HepG2 (cell line): ENCODE measurements around the gene AGPAT3. TPM values are rescaled to one million over a fixed set of nuclear protein-coding genes. Genes with fewer than 3 reads are reported as not detected.

Experiments used
- BORCS8-MEF2B ChIP-seq: sonication (generic); formaldehyde crosslinking; IDR thresholded peaks from 2 replicates; pipeline ENCODE4 v1.8.0; 2022; ENCODE audit warnings: mild to moderate bottlenecking, missing genetic modification reagents
- EP300 ChIP-seq, 3 experiments: sonication (generic) in 1 of 3; formaldehyde crosslinking in 1 of 3; IDR thresholded peaks; 2 replicates each; pipeline versions ENCODE4 v1.5.1 to v1.6.1; 2011 to 2020; ENCODE audit warnings: low read depth in 2 of 3, low read length in 2 of 3, borderline replicate concordance in 1 of 3, improper control_type of control experiment in 1 of 3, mild to moderate bottlenecking in 1 of 3, missing genetic modification reagents in 1 of 3, moderate library complexity in 1 of 3
- GLI4 ChIP-seq: sonication (generic); formaldehyde crosslinking; IDR thresholded peaks from 2 replicates; pipeline ENCODE4 v1.5.1; 2020; ENCODE audit warnings: missing genetic modification reagents, mild to moderate bottlenecking, moderate library complexity, borderline replicate concordance
- HOXA7 ChIP-seq: sonication (generic); formaldehyde crosslinking; IDR thresholded peaks from 2 replicates; pipeline ENCODE4 v1.8.1; 2022; ENCODE audit warnings: mild to moderate bottlenecking, missing genetic modification reagents, moderate library complexity
- KDM2A ChIP-seq: sonication (generic); formaldehyde crosslinking; IDR thresholded peaks from 2 replicates; pipeline ENCODE4 v1.4.0; 2020; ENCODE audit warnings: low read depth, missing genetic modification reagents, borderline replicate concordance
- PRDM15 ChIP-seq: sonication (generic); formaldehyde crosslinking; IDR thresholded peaks from 2 replicates; pipeline ENCODE4 v1.4.0; 2020; ENCODE audit warnings: missing genetic modification reagents
- REST ChIP-seq, 2 experiments: IDR thresholded peaks; 2 replicates each; pipeline ENCODE4 v1.6.1; 2011 to 2012; ENCODE audit warnings: low read length in 2 of 2, borderline replicate concordance in 1 of 2, low read depth in 1 of 2, mild to moderate bottlenecking in 1 of 2, moderate library complexity in 1 of 2
- SP4 ChIP-seq: sonication (generic); formaldehyde crosslinking; IDR thresholded peaks from 2 replicates; pipeline ENCODE4 v1.8.1; 2023; ENCODE audit warnings: mild to moderate bottlenecking, missing genetic modification reagents
- TEAD3 ChIP-seq: optimal IDR thresholded peaks from 2 replicates; pipeline ENCODE3; 2016; ENCODE audit warnings: borderline replicate concordance
- YEATS2 ChIP-seq: sonication (generic); formaldehyde crosslinking; IDR thresholded peaks from 2 replicates; pipeline ENCODE4 v1.4.0; 2020; ENCODE audit warnings: missing genetic modification reagents, borderline replicate concordance
- ZBTB42 ChIP-seq: sonication (generic); formaldehyde crosslinking; IDR thresholded peaks from 2 replicates; pipeline ENCODE4 v1.5.0; 2020; ENCODE audit warnings: mild to moderate bottlenecking, missing genetic modification reagents
- ZFX ChIP-seq: sonication (generic); formaldehyde crosslinking; IDR thresholded peaks from 2 replicates; pipeline ENCODE4 v1.4.0; 2020; ENCODE audit warnings: mild to moderate bottlenecking, low read depth, missing genetic modification reagents, moderate library complexity
- ZNF251 ChIP-seq: sonication (generic); formaldehyde crosslinking; IDR thresholded peaks from 2 replicates; pipeline ENCODE4 v1.9.0; 2021; ENCODE audit warnings: mild to moderate bottlenecking, missing genetic modification reagents
- ZNF883 ChIP-seq: sonication (generic); formaldehyde crosslinking; IDR thresholded peaks from 2 replicates; pipeline ENCODE4 v1.5.1; 2020; ENCODE audit warnings: mild to moderate bottlenecking, missing genetic modification reagents; ENCODE audit errors: not compliant biosample characterization
- polyA plus RNA-seq, 8 experiments: library from polyadenylated mRNA; depleted of rRNA in 3 of 8; stranded (reverse) in 7 of 8; unstranded in 1 of 8; fragments of >200 nt; fragmentation: Illumina TruSeq in 4 of 8; extraction: Trizol in 4 of 8; gene quantifications; 2 replicates each; pipeline versions ENCODE4 v1.2.1 to v1.2.3, GENCODE V29; 2011 to 2016; ENCODE audit warnings: low read depth in 4 of 8, missing spikeins in 1 of 8, mixed read lengths in 1 of 8; ENCODE audit not compliant: insufficient read depth in 1 of 8
- total RNA-seq, 5 experiments: library from RNA; depleted of rRNA; stranded (reverse); fragments of >200 nt; fragmentation: Illumina TruSeq; extraction: Trizol; gene quantifications; 2 replicates each; pipeline ENCODE4 v1.2.3, GENCODE V29; 2016; ENCODE audit warnings: low read depth in 1 of 5
- TF ChIP-seq, protein P1 (sequence below): sonication (generic); formaldehyde crosslinking; IDR thresholded peaks from 2 replicates; pipeline ENCODE4 v1.4.0; 2020; ENCODE audit warnings: missing genetic modification reagents

The AGPAT3 gene
- total and polyA plus RNA-seq, 2 of the 13 experiments (the other 11 are each of a cell fraction or from before 2014, with no cell fraction given) = 32.2 to 54.4 TPM

DNA sequence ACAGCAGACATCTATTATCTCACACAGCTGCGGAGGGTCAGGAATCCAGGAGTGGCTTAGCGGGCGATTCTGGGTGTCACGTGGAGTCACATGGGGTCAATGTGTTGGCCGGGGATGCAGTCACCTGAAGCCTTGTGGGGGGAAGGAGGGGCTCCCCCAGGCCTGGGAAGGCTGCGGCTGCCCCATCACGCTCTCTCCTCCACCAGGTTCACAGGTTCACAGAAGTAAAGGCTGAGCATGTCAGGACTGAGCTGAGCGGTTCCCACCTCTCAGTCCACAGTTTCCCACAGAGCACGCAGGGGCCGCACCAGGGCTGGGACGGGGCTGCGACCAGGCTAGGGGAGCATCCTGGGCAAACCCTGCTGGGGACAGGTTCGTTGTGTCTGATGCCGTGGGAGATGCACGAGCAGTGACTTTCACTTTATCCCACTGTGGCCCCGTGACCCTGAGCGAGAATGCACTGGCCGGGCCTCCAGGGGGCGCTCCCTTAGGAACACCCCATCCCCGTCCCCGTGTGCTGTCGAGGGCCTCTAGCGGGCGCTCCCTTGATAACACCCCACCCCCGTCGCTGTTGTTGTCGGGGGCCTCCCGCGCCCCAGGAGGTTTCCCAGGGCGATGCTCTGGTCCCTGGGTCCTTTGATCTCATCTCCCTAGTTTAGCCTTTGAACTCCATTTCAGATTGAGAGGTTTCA is 73.9 kb downstream of the AGPAT3 start (continued):
- TF ChIP-seq PRDM15 (CRISPR knock-in tag) (no peak), ZBTB42 (no peak), GLI4 (peak; percentile 83; the same call in 1 of the 2 replicates), SP4 (CRISPR knock-in tag) (no peak), YEATS2 (CRISPR knock-in tag) (no peak), EP300 (IDR thresholded peaks at IDR 0.05; ENCODE audit: low read depth in 2 of 2, low read length in 2 of 2) (peak in 1 of 2 experiments; percentile 22; a peak in 1 of 4 replicates), EP300 (CRISPR knock-in tag; IDR thresholded peaks at IDR 0.05; ENCODE audit: borderline replicate concordance) (no peak), KDM2A (CRISPR knock-in tag) (peak; percentile 73; the same call in 1 of the 2 replicates), REST (IDR thresholded peaks at IDR 0.05; ENCODE audit: borderline replicate concordance in 1 of 2, low read depth in 1 of 2, low read length in 2 of 2) (no peak), ZNF883 (CRISPR knock-in tag) (no peak), BORCS8-MEF2B (CRISPR knock-in tag) (no peak), ZNF251 (CRISPR knock-in tag) (no peak), HOXA7 (CRISPR knock-in tag) (no peak), ZFX (CRISPR knock-in tag) (peak; percentile 64), TEAD3 (CRISPR knock-in tag) (peak; percentile 43)
- TF ChIP-seq, protein P1, sequence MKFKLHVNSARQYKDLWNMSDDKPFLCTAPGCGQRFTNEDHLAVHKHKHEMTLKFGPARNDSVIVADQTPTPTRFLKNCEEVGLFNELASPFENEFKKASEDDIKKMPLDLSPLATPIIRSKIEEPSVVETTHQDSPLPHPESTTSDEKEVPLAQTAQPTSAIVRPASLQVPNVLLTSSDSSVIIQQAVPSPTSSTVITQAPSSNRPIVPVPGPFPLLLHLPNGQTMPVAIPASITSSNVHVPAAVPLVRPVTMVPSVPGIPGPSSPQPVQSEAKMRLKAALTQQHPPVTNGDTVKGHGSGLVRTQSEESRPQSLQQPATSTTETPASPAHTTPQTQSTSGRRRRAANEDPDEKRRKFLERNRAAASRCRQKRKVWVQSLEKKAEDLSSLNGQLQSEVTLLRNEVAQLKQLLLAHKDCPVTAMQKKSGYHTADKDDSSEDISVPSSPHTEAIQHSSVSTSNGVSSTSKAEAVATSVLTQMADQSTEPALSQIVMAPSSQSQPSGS = peak; percentile 57; the same call in 1 of the 2 replicates
